Mammary epithelial cell (primary cell): ENCODE measurements around the gene CBLN1.

Experiments used
- CTCF ChIP-seq, 2 donors: IDR thresholded peaks in 1 of 2; conservative IDR thresholded peaks in 1 of 2; 2 replicates each; pipeline ENCODE4 v1.5.1; 2011 to 2012; ENCODE audit warnings: inconsistent platforms in 2 of 2, low read length in 2 of 2, mild to moderate bottlenecking in 2 of 2, control low read depth in 1 of 2, low read depth in 1 of 2; ENCODE audit not compliant: insufficient read depth in 1 of 2; ENCODE audit errors: extremely low read depth in 1 of 2
- EZH2 ChIP-seq: IDR thresholded peaks from 2 replicates; pipeline ENCODE4 v1.6.1; 2012; ENCODE audit warnings: low read length, inconsistent platforms, borderline replicate concordance

- TF ChIP-seq EZH2 (no peak), CTCF (conservative IDR thresholded peaks at IDR 0.05 in 1 of 2, IDR thresholded peaks at IDR 0.05 in 1 of 2; ENCODE audit: extremely low read depth in 1 of 2, insufficient read depth in 1 of 2, low read depth in 1 of 2, low read length in 2 of 2) (no peak)
These were observed 19.7 kb downstream of the CBLN1 start for GRCh38 chr16:49261930-49262329.
